HFFc6 (cell line): ENCODE data around the gene PTPRE. TPM values are rescaled to one million over a fixed set of nuclear protein-coding genes. Genes with fewer than 3 reads are reported as not detected.

Experiments
- DNase-seq: peaks from one replicate; pipeline ENCODE4 v3.0.0-alpha.2; 2018
- H3K27ac Mint-ChIP-seq: 2 replicates; pipeline ENCODE4 v1.8.0; 2020; ENCODE audit warnings: mild to moderate bottlenecking, mixed read lengths
- H3K27me3 Mint-ChIP-seq: 2 replicates; pipeline ENCODE4 v1.8.0; 2021; ENCODE audit warnings: mild to moderate bottlenecking, moderate library complexity, mixed read lengths; ENCODE audit not compliant: insufficient read depth
- H3K36me3 Mint-ChIP-seq: 2 replicates; pipeline ENCODE4 v1.8.0; 2021; ENCODE audit warnings: low read depth, mixed read lengths
- H3K4me1 Mint-ChIP-seq: 2 replicates; pipeline ENCODE4 v1.8.0; 2020; ENCODE audit warnings: low read depth, mixed read lengths
- H3K4me3 Mint-ChIP-seq: 2 replicates; pipeline ENCODE4 v1.8.0; 2020; ENCODE audit warnings: mild to moderate bottlenecking, moderate library complexity, mixed read lengths
- H3K9me3 Mint-ChIP-seq: 2 replicates; pipeline ENCODE4 v1.8.0; 2020; ENCODE audit warnings: mild to moderate bottlenecking, mixed read lengths
- total RNA-seq, 6 experiments: library from RNA; stranded (reverse); fragmentation: NEBNext Ultra II Directional; extraction: Animal tissue kit (Norgen Biotek cat#: 25700); gene quantifications; 2 replicates in 1 of 6; 3 replicates in 5 of 6; pipeline ENCODE4 v1.2.3, GENCODE V29; 2021
- TF ChIP-seq, protein P1 (sequence below): fragments of 200-600 bp; sonication (generic); IDR thresholded peaks from 2 replicates; pipeline ENCODE4 v1.5.0; 2021; ENCODE audit warnings: antibody characterized with exemption, mild to moderate bottlenecking

PTPRE gene
- total RNA-seq, 6 experiments from 2014 or later: 0.14 to 0.37 (median 0.15) TPM; not detected in 3

DNA sequence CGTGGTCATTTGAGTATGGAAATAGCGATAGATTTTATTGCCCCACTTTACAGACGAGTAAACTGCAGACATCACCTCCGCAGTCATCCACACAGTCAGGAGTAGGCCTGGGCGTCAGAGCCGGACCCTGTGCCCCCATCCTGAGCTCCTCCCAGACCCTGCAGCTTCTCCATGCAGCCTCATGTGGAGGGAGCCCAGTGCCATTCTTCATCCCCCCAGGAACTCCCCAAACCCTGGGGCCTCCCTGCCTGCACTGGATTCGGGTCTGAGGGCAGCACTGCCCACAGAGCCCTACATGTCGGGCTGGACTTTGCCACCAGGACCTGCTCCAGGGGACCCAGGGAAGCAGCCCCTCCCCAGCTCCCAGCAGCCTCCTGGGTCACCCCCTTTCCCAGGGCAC lies 118.5 kb downstream of the PTPRE start:
- DNase-seq: no peak
- no peaks in the 10 kb centered on the region for H3K4me1 Mint-ChIP-seq
- H3K9me3 Mint-ChIP-seq: peaks cover 4% of the 10 kb centered on the region; the same call in 1 of the 2 replicates
- H3K27ac Mint-ChIP-seq: no peak overlapping the region
- no peak overlapping the region for H3K4me3 Mint-ChIP-seq
- TF ChIP-seq, protein P1, sequence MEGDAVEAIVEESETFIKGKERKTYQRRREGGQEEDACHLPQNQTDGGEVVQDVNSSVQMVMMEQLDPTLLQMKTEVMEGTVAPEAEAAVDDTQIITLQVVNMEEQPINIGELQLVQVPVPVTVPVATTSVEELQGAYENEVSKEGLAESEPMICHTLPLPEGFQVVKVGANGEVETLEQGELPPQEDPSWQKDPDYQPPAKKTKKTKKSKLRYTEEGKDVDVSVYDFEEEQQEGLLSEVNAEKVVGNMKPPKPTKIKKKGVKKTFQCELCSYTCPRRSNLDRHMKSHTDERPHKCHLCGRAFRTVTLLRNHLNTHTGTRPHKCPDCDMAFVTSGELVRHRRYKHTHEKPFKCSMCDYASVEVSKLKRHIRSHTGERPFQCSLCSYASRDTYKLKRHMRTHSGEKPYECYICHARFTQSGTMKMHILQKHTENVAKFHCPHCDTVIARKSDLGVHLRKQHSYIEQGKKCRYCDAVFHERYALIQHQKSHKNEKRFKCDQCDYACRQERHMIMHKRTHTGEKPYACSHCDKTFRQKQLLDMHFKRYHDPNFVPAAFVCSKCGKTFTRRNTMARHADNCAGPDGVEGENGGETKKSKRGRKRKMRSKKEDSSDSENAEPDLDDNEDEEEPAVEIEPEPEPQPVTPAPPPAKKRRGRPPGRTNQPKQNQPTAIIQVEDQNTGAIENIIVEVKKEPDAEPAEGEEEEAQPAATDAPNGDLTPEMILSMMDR: no peak
- H3K36me3 Mint-ChIP-seq: no peaks in the 10 kb centered on the region
- peaks cover 13% of the 10 kb centered on the region for H3K27me3 Mint-ChIP-seq

GRCh38 chr10:128025951-128026350 lies 119.0 kb downstream of the PTPRE start:
- DNase-seq: no peak
- Mint-ChIP-seq H3K4me1 (no peaks in the 10 kb centered on the region), H3K27me3 (peaks cover 13% of the 10 kb centered on the region), H3K4me3 (no peak overlapping the region), H3K9me3 (peaks cover 4% of the 10 kb centered on the region; the same call in 1 of the 2 replicates), H3K36me3 (no peaks in the 10 kb centered on the region), H3K27ac (no peak overlapping the region)
- TF ChIP-seq, protein P1: no peak

GRCh38 chr10:128026615-128027300 lies 119.9 kb downstream of the PTPRE start:
- TF ChIP-seq, protein P1: no peak
- no peak for DNase-seq
- Mint-ChIP-seq H3K4me1 (no peaks in the 10 kb centered on the region), H3K27me3 (peaks cover 17% of the 10 kb centered on the region), H3K4me3 (no peak overlapping the region), H3K27ac (no peak overlapping the region), H3K36me3 (no peaks in the 10 kb centered on the region), H3K9me3 (peaks cover 4% of the 10 kb centered on the region; the same call in 1 of the 2 replicates)

DNA sequence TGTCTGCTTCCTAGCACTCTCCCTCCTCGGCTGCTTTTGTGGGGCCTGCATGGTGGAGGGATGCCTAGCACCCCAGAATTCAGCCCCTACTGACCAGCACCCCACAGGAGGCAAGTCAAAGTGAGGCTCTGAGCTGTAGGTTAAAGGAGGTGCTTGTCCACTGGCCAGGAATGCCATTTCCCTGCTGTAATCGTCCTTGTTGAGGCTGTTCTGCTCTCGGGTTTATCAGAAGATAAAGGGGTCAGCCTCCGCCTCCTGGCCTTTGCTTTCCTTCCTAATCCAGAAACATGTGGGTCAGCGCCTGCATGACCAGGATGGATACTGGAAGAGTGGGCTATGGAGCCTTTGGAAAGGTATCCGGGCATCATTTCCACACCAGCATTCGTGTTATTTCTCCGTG lies 120.4 kb downstream of the PTPRE start:
- Mint-ChIP-seq H3K4me3 (no peak overlapping the region), H3K27me3 (peaks cover 17% of the 10 kb centered on the region), H3K9me3 (peaks cover 4% of the 10 kb centered on the region; the same call in 1 of the 2 replicates), H3K4me1 (no peaks in the 10 kb centered on the region), H3K27ac (no peak overlapping the region), H3K36me3 (no peaks in the 10 kb centered on the region)
- no peak for DNase-seq
- TF ChIP-seq, protein P1: no peak

GRCh38 chr10:128027822-128028507 lies 121.1 kb downstream of the PTPRE start:
- Mint-ChIP-seq H3K4me1 (no peaks in the 10 kb centered on the region), H3K9me3 (peaks cover 4% of the 10 kb centered on the region; the same call in 1 of the 2 replicates), H3K36me3 (no peaks in the 10 kb centered on the region), H3K27me3 (peaks cover 17% of the 10 kb centered on the region), H3K27ac (no peak overlapping the region), H3K4me3 (no peak overlapping the region)
- TF ChIP-seq, protein P1: no peak
- DNase-seq: no peak
